ENCODE measurements around the gene ADK. TPM values are rescaled to one million over a fixed set of nuclear protein-coding genes. Genes with fewer than 3 reads are reported as not detected.

Gene ADK
- total RNA-seq, 4 donors from 2014 or later = 15.3 to 23.3 (median 20.8) TPM

DNA sequence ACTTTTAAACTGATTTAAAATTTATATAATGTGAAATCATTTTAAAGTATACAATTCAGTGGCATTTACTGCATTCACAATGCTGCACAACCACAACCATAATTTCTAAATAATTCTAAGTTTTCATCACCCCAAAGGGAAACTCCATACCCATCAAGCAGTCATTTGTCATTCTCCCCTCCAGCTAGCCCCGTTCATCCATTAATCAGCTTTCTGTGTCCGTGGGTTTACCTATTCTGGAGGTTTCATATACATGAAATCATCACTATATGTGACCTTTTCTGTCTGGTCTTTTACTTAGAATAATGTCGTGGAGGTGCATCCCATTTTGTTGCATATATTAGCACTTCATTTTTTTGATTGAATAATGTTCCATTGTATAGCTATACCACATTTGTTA, 214.1 kb downstream of the ADK start:
- no peaks in the 10 kb centered on the region for H3K27me3 ChIP-seq
- peaks cover 0 to 31% (median 0%) of the 10 kb centered on the region in 3 donors for H3K9me3 ChIP-seq
- WGBS, 2 donors (ENCODE audit: low coverage in 1 of 2) = 77 to 78% methylated on average over 3 of the region's 3 CpGs
- H3K4me3 ChIP-seq = no peak overlapping the region
- TF ChIP-seq POLR2AphosphoS5 (IDR thresholded peaks at IDR 0.05) (no peak), EP300 (IDR thresholded peaks at IDR 0.05) (no peak), CTCF (IDR thresholded peaks at IDR 0.05) (no peak), POLR2A (IDR thresholded peaks at IDR 0.05) (no peak)
- no peak for ATAC-seq
- H3K27ac ChIP-seq = no peak overlapping the region
- H3K36me3 ChIP-seq = peaks cover 0 to 15% of the 10 kb centered on the region in 2 donors
- no peaks in the 10 kb centered on the region for H3K4me1 ChIP-seq

- H3K9me3 ChIP-seq = no peaks in the 10 kb centered on the region
- H3K36me3 ChIP-seq = peaks cover 0 to 9% of the 10 kb centered on the region in 2 donors
- TF ChIP-seq EP300 (IDR thresholded peaks at IDR 0.05) (no peak), POLR2A (IDR thresholded peaks at IDR 0.05) (no peak), POLR2AphosphoS5 (IDR thresholded peaks at IDR 0.05) (no peak), CTCF (IDR thresholded peaks at IDR 0.05) (no peak)
- ATAC-seq = no peak
- no peak overlapping the region for H3K4me3 ChIP-seq
- 96 to 100% methylated on average over 5 to 7 of the region's 7 CpGs for WGBS, 2 donors (ENCODE audit: low coverage in 1 of 2)
- no peaks in the 10 kb centered on the region for H3K4me1 ChIP-seq
- H3K27me3 ChIP-seq = no peaks in the 10 kb centered on the region
- no peak overlapping the region for H3K27ac ChIP-seq
Observed at GRCh38 chr10:74371696-74372095, 220.7 kb downstream of the ADK start.

DNA sequence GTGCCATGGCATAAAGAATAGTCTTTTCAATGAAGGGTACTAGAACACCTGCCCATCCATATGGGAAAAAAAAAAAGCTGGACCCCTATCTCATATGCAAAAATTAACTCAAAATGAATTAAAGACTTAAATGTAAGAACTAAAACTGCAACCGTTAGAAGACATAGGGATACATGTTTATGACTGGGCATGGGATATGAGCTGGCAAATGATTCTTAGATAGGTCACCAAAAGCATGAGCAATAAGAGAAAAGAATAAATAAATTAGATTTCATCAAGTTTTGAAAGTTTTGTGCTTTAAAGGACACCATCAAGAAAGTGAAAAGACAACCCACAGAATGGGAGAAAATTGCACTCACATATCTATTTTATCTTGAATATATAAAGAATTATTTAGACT, 222.0 kb downstream of the ADK start:
- Histone ChIP-seq H3K27ac (no peak overlapping the region), H3K4me3 (no peak overlapping the region), H3K36me3 (peaks cover 0 to 9% of the 10 kb centered on the region in 2 donors), H3K27me3 (no peaks in the 10 kb centered on the region), H3K9me3 (no peaks in the 10 kb centered on the region), H3K4me1 (no peaks in the 10 kb centered on the region)
- ATAC-seq = no peak
- 100% methylated on average over 1 of the region's 1 CpG for WGBS, 2 donors (ENCODE audit: low coverage in 1 of 2)
- TF ChIP-seq POLR2AphosphoS5 (IDR thresholded peaks at IDR 0.05) (no peak), POLR2A (IDR thresholded peaks at IDR 0.05) (no peak), EP300 (IDR thresholded peaks at IDR 0.05) (no peak), CTCF (IDR thresholded peaks at IDR 0.05) (no peak)

DNA sequence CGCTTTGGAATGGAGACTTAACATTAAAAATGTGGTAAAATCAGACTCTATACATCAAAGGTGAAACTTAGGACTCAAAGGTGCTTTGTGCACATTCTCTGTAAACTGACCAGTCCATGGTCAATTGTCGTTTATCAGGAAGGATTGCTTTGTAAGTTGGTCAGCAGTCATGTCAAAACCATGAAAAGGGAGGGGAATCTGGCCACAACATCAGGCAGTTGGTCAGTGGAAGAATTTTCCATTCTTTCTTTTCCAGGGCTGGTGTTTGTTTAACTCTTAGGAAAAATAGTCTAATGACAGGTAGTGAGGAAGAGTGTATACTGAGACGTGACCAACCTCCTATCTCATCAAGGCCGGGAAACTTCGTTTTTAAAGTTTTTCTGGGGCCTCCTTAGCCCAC, 226.5 kb downstream of the ADK start:
- TF ChIP-seq EP300 (IDR thresholded peaks at IDR 0.05) (no peak), CTCF (IDR thresholded peaks at IDR 0.05) (no peak), POLR2A (IDR thresholded peaks at IDR 0.05) (no peak), POLR2AphosphoS5 (IDR thresholded peaks at IDR 0.05) (no peak)
- Histone ChIP-seq H3K27me3 (no peaks in the 10 kb centered on the region), H3K4me3 (no peak overlapping the region), H3K36me3 (no peaks in the 10 kb centered on the region), H3K27ac (no peak overlapping the region), H3K9me3 (no peaks in the 10 kb centered on the region), H3K4me1 (no peaks in the 10 kb centered on the region)
- ATAC-seq = no peak
- WGBS, 2 donors (ENCODE audit: low coverage in 1 of 2) = 57 to 75% methylated on average over 1 to 5 of the region's 5 CpGs

- no peak for TF ChIP-seq POLR2AphosphoS5 (IDR thresholded peaks at IDR 0.05)
- TF ChIP-seq POLR2A (IDR thresholded peaks at IDR 0.05) = no peak
- TF ChIP-seq CTCF (IDR thresholded peaks at IDR 0.05) = no peak
- TF ChIP-seq EP300 (IDR thresholded peaks at IDR 0.05) = no peak
- ATAC-seq = no peak
- no peak overlapping the region for H3K4me3 ChIP-seq
- 79 to 87% methylated on average over 2 to 3 of the region's 3 CpGs for WGBS, 2 donors (ENCODE audit: low coverage in 1 of 2)
- H3K27ac ChIP-seq = no peak overlapping the region
- no peaks in the 10 kb centered on the region for H3K9me3 ChIP-seq
- no peaks in the 10 kb centered on the region for H3K4me1 ChIP-seq
- no peaks in the 10 kb centered on the region for H3K27me3 ChIP-seq
- H3K36me3 ChIP-seq = no peaks in the 10 kb centered on the region
Observed at GRCh38 chr10:74379474-74379873, 228.5 kb downstream of the ADK start.

Data from gastroesophageal sphincter (tissue), 4 donors.